ENCODE measurements around the gene KRT3.

DNA sequence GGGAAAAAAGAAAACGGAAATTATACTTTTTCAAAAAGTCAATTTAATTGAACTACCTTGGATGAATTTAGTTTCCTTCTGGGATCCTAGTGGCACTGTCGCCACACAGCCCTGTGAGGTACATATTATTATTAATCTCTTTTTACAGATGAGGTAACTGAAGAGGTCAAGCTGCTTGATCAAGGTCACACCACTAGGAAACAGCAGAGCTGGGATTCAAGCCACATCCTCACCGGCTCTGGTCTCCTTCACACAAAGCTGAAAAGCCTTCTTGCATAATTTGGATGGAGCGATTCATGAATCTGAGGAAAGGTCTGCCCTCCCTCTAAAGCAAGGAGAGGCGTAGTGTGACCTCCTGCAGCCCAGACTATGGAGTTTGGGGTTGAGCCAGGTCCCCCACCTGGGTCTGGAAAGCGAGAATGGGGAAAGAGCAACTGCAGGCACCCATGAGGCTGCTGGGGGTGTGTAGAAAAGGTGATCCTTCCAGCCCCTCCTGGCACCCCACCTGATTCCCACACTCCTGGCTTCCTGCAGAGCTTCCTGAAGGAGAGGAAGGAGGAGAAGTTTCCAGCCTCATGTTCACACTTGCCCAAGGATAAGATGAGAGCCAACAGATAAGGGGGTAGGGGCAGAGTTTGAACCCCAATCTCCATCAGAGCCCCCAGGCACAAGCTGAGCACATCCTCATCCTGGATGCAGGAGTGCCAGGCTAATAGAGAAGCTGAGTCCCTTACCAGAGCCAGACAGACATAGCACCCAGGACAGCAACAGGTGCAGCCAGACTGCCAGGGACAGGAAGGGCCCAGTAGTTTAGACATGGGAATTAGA, 42.1 kb upstream of the KRT3 start:
- TF ChIP-seq POLR2A (IDR thresholded peaks at IDR 0.05), result no peak
- TF ChIP-seq, protein P1, sequence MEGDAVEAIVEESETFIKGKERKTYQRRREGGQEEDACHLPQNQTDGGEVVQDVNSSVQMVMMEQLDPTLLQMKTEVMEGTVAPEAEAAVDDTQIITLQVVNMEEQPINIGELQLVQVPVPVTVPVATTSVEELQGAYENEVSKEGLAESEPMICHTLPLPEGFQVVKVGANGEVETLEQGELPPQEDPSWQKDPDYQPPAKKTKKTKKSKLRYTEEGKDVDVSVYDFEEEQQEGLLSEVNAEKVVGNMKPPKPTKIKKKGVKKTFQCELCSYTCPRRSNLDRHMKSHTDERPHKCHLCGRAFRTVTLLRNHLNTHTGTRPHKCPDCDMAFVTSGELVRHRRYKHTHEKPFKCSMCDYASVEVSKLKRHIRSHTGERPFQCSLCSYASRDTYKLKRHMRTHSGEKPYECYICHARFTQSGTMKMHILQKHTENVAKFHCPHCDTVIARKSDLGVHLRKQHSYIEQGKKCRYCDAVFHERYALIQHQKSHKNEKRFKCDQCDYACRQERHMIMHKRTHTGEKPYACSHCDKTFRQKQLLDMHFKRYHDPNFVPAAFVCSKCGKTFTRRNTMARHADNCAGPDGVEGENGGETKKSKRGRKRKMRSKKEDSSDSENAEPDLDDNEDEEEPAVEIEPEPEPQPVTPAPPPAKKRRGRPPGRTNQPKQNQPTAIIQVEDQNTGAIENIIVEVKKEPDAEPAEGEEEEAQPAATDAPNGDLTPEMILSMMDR (IDR thresholded peaks at IDR 0.05), result no peak
- no peak for TF ChIP-seq EP300 (IDR thresholded peaks at IDR 0.05)
- no peak for TF ChIP-seq POLR2AphosphoS5 (IDR thresholded peaks at IDR 0.05)
